Endothelial cell (in vitro differentiated cells): ENCODE results near the gene NSMCE3. TPM values are rescaled to one million over a fixed set of nuclear protein-coding genes. Genes with fewer than 3 reads are reported as not detected.

Source experiments
- DNase-seq: peaks from one replicate; pipeline ENCODE4 v3.0.0; 2021; ENCODE audit warnings: low spot score
- H3K27ac Mint-ChIP-seq: one replicate; pipeline ENCODE4 v1.8.0; 2021; ENCODE audit warnings: mixed read lengths, inconsistent platforms; ENCODE audit not compliant: unreplicated experiment
- H3K27me3 Mint-ChIP-seq: one replicate; pipeline ENCODE4 v1.8.0; 2021; ENCODE audit warnings: mild to moderate bottlenecking, moderate library complexity, mixed read lengths, inconsistent platforms; ENCODE audit not compliant: unreplicated experiment
- H3K36me3 Mint-ChIP-seq: one replicate; pipeline ENCODE4 v1.8.0; 2021; ENCODE audit warnings: mild to moderate bottlenecking, low read depth, mixed read lengths, inconsistent platforms; ENCODE audit not compliant: unreplicated experiment
- H3K4me1 Mint-ChIP-seq: one replicate; pipeline ENCODE4 v1.8.0; 2021; ENCODE audit warnings: mild to moderate bottlenecking, mixed read lengths, inconsistent platforms; ENCODE audit not compliant: unreplicated experiment
- H3K4me3 Mint-ChIP-seq: one replicate; pipeline ENCODE4 v1.8.0; 2021; ENCODE audit warnings: mild to moderate bottlenecking, mixed read lengths, inconsistent platforms; ENCODE audit not compliant: unreplicated experiment
- H3K9me3 Mint-ChIP-seq: one replicate; pipeline ENCODE4 v1.8.0; 2021; ENCODE audit warnings: mixed read lengths, inconsistent platforms; ENCODE audit not compliant: unreplicated experiment
- CTCF ChIP-seq: fragments of 200-600 bp; sonication (generic); IDR thresholded peaks from one replicate; pipeline ENCODE4 v1.5.0; 2021; ENCODE audit warnings: antibody characterized with exemption; ENCODE audit not compliant: unreplicated experiment
- total RNA-seq: library from RNA; stranded (reverse); fragmentation: NEBNext Ultra II Directional; extraction: Animal tissue kit (Norgen Biotek cat#: 25700); gene quantifications from one replicate; pipeline ENCODE4 v1.2.1, GENCODE V29; 2021; ENCODE audit not compliant: unreplicated experiment

NSMCE3 gene
- total RNA-seq, 1 donor from 2014 or later = 20.4 TPM

- H3K4me1 Mint-ChIP-seq = peaks cover 19% of the 10 kb centered on the region
- peak overlapping the region; percentile 74 for H3K4me3 Mint-ChIP-seq
- no peak for TF ChIP-seq CTCF
- DNase-seq = no peak
- no peaks in the 10 kb centered on the region for H3K36me3 Mint-ChIP-seq
- peaks cover 3% of the 10 kb centered on the region for H3K27me3 Mint-ChIP-seq
- no peaks in the 10 kb centered on the region for H3K9me3 Mint-ChIP-seq
- H3K27ac Mint-ChIP-seq = no peak overlapping the region
These were observed 3.5 kb downstream of the NSMCE3 start for GRCh38 chr15:29266052-29266582.

GRCh38 chr15:29263289-29263688 is 6.3 kb downstream of the NSMCE3 start:
- no peaks in the 10 kb centered on the region for H3K9me3 Mint-ChIP-seq
- no peaks in the 10 kb centered on the region for H3K36me3 Mint-ChIP-seq
- peaks cover 18% of the 10 kb centered on the region for H3K4me1 Mint-ChIP-seq
- no peak for TF ChIP-seq CTCF
- H3K27me3 Mint-ChIP-seq = no peaks in the 10 kb centered on the region
- H3K27ac Mint-ChIP-seq = no peak overlapping the region
- H3K4me3 Mint-ChIP-seq = no peak overlapping the region
- DNase-seq = no peak

GRCh38 chr15:29262738-29263137 is 6.9 kb downstream of the NSMCE3 start:
- TF ChIP-seq CTCF = no peak
- DNase-seq = no peak
- H3K36me3 Mint-ChIP-seq = no peaks in the 10 kb centered on the region
- H3K27me3 Mint-ChIP-seq = no peaks in the 10 kb centered on the region
- H3K9me3 Mint-ChIP-seq = no peaks in the 10 kb centered on the region
- peaks cover 18% of the 10 kb centered on the region for H3K4me1 Mint-ChIP-seq
- H3K4me3 Mint-ChIP-seq = no peak overlapping the region
- H3K27ac Mint-ChIP-seq = no peak overlapping the region

- Mint-ChIP-seq H3K27ac (no peak overlapping the region), H3K9me3 (no peaks in the 10 kb centered on the region), H3K4me3 (no peak overlapping the region), H3K4me1 (peaks cover 4% of the 10 kb centered on the region), H3K27me3 (peaks cover under 1% of the 10 kb centered on the region), H3K36me3 (no peaks in the 10 kb centered on the region)
- no peak for TF ChIP-seq CTCF
- no peak for DNase-seq
These were observed 8.7 kb downstream of the NSMCE3 start for GRCh38 chr15:29260896-29261295.

GRCh38 chr15:29259233-29259632 is 10.4 kb downstream of the NSMCE3 start:
- no peaks in the 10 kb centered on the region for H3K9me3 Mint-ChIP-seq
- no peak for TF ChIP-seq CTCF
- no peak overlapping the region for H3K4me3 Mint-ChIP-seq
- H3K36me3 Mint-ChIP-seq = no peaks in the 10 kb centered on the region
- no peak for DNase-seq
- H3K27me3 Mint-ChIP-seq = peaks cover 1% of the 10 kb centered on the region
- H3K4me1 Mint-ChIP-seq = no peaks in the 10 kb centered on the region
- no peak overlapping the region for H3K27ac Mint-ChIP-seq
